Erythroblast (primary cell): ENCODE results near the gene TTI1.

Source experiments
- GATA1 ChIP-seq: IDR thresholded peaks from 2 replicates; pipeline ENCODE4 v1.6.1; 2011; ENCODE audit warnings: low read depth, mild to moderate bottlenecking, control low read depth, low read length, moderate library complexity
- POLR2A ChIP-seq: IDR thresholded peaks from 2 replicates; pipeline ENCODE4 v1.6.1; 2011; ENCODE audit warnings: mild to moderate bottlenecking, low read length

- no peak for TF ChIP-seq POLR2A
- no peak for TF ChIP-seq GATA1
Measured at GRCh38 chr20:37968841-37969401, 64.3 kb downstream of the TTI1 start.
